HG03139 (cell line): ENCODE data around the gene SLC30A7.
A peak's percentile ranks its signal among the peaks of the same experiment; 100 is the strongest.
"Not testable (repeated sequence)": the region's sequence is repeated elsewhere in the genome, so short reads cannot be mapped to it uniquely, and the experiment has no call there.

ENCODE experiments used
- ATAC-seq: cut with Tn5 transposase; IDR thresholded peaks from one replicate; pipeline ENCODE4 v1.9.1; 2021; ENCODE audit not compliant: unreplicated experiment

The SLC30A7 gene

DNA sequence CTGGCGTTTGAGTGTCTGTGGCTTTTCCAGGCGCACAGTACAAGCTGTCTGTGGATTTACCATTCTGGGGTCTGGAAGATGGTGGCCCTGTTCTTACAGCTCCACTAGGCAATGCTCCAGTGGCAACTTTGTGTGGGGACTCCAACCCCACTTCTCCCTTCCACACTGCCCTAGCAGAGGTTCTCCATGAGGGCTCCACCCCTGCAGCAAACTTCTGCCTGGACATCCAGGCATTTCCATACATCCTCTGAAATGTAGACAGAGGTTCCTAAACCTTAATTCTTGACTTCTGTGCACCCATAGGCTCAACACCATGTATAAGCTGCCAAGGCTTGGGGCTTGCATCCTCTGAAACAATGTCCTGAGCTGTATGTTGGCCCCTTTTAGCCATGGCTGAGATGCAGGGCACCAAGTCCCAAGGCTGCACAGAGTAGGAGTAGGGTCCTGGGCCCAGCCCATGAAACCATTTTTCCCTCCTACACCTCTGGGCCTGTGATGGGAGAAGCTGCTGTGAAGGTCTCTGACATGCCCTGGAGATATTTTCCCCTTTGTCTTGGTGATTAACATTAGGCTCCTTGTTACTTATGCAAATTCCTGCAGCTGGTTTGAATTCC is 5.9 kb upstream of the SLC30A7 start:
- not testable (repeated sequence) for ATAC-seq

DNA sequence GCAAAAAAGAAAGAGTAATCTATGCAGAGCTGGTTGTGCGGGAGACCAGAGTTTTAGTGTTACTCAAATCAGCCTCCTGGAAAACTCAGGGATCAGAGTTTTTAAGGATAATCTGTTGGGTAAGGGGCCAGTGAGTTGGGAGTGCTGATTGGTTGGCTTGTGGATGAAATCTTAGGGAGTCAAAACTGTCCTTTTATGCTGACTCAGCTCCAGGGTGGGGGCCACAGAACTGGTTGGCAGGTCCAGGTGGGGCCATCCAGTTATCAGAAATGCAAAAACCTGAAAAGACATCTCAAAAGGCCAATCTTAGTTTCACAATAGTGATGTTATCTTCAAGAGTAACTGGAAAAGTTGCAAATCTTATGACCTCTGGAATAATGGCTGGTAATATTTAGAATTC is 4.5 kb upstream of the SLC30A7 start:
- ATAC-seq, result no peak

DNA sequence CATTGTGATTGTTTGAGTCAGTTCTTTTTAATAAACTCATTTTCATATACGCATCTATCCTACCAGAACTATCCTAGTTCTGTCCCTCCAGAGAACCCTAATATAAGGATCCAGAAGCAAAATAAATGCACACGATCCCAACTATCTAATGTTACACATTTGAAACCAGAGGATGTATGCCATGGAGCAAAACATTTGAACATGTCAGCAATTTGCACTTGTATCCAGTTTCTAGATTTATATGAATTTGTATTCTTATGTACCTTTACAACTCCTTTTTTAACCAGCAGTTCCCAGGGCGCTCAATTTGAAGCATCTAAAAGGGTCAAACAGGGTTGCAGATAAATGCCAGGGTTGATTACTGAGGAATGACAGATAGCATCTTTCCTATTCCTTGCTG is 3.3 kb upstream of the SLC30A7 start:
- ATAC-seq, result no peak

DNA sequence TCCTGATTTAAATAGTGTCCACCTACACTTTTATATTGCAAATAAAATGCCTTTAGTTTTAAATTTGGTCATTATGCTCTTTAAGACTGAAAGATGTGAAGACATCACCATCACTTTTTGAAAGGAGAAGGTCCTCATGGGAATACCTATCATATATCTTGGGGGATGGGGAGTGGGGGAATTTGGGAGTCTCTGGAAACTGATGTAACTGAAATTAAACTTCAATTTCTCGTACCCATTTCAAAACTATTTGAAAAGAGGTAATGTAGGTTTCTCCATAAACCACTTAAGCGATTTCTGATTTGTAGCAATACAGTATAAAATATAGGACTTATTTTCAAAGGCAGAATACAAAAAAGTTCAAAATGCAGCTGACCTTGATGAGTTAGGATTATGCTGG is 2.2 kb upstream of the SLC30A7 start:
- ATAC-seq, result no peak

DNA sequence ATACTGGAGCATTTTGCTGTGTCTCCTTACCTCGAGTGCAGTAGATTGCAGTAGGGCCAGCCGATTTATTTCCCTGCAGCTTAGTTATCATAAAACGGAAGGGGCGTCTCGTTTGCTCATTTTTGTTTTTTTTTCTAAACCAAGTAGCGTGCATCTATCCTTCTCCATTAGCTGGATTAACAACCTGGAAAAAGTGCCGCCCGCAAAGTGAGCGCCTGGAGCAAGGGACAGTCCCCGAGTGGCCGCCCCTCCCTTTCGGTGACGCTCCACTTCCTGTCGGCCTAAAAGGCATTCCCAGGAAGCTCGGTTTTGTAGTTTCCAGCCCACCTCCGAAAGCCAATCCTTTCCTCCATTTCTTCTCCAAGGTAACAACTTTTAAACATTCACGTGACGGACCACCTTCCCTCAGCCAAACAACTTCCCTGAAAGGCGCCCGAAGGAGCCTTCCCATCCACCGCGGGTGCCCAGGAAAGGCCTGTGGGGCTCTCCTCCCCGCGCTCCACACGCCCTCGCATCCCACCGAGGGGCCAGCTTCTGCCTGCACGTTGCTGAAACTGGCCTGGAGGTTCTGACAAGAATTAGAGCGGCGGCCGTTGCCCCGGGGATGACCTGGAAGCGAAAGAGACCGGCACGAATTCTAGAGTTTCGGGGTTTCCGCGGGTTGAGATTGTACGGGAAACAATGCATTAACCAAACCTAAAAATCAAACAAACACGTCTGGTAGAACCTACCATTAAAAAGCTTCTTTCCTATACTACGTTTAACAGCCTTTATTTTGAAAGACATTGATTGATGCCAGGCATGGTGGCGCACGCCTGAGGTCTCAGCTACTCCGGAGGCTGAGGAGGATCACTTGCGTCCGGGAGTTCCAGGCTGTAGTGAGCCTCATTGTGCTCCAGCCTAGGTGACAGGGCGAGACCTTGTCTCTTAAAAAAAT is 1.0 kb upstream of the SLC30A7 start, which contains the start of gene EXTL2:
TSS of gene EXTL2 (minus strand) at position 240 of the 937 bp plus-strand sequence. CDS start 6,085 bp downstream, outside the sequence.
- peak; percentile 39 for ATAC-seq

DNA sequence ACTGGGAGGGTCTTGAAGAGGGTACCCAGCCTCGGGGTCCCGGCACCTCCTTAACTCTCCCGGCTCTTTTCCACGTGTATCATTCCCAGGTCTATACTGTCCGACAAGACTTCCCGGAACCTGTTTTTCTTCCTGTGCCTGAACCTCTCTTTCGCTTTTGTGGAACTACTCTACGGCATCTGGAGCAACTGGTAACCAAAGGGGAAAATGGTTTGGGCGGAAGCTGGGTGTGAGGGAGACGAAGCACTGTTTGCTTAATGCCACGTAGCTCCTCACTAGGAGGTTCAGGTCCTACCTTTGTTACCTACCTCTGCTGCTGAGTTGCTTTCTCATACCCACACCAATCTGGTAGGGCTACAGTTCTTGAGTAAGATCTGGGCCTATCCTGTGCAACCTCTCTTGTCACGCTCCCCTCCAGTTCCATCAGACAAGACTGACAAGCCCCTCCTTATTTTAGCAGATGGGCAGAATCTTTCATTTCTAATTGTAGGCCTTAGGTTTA is 642 bp downstream of the SLC30A7 start:
- ATAC-seq, result peak; percentile 28

DNA sequence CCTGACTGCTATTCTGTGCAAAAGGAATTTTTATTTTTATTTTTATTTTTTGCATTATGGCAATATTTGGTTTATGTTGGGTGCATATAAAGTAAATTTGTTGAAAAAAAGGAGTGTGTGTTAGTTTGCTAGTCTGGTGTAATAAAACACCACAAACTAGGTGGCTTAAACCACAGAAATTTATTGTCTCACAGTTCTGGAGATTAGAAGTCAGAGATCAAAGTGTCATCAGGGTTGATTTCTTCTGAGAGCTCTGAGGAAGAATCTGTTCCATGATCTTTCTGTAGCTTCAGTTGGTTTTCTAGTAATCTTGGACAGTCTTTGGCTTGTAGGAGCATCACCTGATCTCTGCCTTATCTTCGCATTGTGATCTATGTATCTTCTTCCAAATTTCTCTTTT is 6.5 kb downstream of the SLC30A7 start:
- no peak for ATAC-seq

DNA sequence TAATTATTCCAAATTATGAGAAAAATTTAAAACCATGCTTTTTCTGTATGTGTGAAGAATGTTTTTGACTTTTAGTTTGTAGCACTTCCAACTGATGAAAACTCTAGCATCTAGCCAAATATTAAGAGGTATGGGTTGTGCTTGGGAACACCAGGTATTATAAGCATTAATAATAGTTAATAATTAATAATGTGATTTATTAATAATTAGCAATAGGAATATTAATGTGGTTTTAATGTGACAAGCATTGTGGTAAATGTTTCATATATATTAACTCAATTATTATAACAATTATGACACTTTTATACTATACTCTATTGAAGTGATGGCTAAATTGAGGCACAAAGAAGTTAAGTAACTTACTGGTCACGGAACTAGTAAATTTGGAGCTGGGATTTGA is 7.9 kb downstream of the SLC30A7 start:
- no peak for ATAC-seq

DNA sequence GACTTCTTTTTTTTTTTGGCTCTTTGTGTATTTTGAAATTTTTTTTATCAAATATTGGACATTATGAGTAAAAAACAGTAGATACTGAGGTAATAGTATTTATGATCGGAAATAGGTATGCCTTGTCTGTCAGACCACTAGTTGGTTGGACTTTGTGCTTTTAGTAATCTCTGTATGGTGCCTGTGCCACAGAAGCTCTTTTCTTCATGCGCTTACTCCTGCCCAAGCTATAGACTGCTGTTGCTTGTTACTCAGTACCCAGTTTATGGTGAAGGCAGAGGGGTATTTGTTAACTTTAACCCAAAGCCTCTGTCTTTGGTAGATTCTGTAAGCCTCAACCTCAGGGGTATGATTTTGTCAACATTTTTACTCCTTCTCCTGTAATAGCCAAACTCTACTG is 8.6 kb downstream of the SLC30A7 start:
- no peak for ATAC-seq

DNA sequence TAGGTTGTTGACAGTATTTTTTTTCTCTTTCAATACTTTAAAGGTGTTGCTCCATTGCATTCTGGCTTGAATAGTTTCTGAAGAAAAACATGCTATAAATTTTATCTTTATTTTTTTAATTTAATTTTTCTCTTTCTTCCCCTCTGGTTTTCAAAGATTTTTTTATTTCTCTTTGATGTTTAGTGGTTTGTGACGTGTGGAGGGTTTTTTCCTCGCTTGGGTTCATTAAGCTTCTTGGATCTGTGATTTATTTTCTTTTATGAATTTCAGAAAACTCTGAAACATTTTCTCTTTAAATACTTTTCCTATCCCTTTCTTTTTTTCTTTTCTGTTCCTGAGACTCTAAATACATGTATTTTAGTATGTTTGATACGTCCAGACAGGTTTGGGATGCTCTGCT is 9.3 kb downstream of the SLC30A7 start:
- no peak for ATAC-seq

DNA sequence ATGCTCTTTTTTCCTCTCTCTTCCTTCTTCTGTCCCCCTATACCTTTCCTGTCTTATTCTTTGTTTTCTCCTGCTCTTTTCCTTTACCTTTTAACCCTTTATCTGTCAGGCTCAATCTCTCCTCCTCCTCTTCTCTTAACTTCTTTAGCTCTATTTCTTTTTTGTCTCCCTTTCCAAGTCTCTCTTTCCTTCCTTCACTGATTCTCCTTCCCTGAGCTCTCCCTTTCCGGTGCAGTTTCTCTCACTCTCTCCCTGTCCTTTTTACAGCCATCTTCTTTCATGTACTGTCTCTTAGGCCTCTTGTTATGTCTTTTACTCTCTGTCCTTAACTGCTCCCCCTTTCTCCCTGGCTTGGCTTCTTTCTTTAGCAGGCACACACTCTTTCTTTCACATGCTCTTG is 12.0 kb downstream of the SLC30A7 start:
- ATAC-seq, result no peak

DNA sequence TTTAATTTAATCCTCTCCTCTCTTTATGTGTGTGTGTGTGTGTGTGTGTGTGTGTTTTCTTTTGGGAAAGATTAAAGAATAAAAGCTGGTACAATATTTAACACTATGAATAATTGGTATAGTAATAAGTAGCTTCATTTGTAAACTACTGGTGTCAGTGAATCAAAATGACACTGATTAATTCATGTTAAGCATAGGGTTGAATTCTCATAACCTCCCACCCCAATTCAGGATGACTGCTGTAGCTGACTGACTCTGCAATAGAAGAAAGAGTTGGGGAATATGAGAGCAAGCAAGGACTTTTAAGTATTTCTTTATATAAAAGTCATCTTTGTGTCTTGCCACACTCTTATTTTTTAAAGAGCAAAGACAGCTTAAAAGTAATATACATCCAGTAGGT is 13.1 kb downstream of the SLC30A7 start:
- no peak for ATAC-seq

DNA sequence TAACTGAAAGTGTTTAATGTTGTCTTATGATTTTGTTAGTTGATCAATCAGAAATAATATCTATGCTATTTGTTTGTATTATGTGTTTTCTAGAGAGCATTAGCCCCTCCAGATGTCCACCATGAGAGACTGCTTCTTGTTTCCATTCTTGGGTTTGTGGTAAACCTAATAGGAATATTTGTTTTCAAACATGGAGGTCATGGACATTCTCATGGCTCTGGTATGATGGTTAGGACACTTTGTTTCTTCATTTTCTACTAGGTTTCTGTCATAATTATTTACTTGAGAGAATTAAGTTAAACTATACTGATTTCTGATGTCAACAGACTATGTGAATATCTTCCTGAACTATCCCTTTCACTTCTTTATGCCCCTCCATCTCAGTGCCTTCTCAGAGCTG is 16.1 kb downstream of the SLC30A7 start:
- ATAC-seq, result no peak

DNA sequence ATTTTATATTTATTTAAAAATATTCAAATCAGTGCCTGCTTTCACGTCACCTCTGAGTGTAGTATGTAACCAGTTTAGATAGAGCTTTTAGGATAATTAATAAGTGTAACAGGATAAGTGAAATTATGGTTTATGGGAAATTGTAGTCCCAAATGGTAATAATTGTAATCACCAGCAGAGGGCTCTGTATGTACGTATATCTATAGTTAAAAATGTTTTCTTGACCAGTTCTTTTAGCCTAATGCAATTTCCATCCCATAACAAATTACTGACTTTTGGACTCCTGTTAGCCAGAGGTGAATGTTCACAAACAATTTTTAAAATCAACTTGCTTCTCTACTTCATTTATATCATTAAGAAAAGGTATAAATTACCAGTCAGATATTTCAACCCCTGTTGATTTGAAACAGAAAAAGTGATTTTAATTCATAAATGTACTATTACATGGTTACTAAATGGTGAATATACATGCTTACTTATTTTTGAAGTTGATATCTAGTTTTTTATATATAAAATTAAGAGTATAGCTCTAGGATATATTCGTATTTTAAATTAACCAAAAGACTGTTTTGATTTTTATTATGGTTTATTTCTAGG is 25.3 kb downstream of the SLC30A7 start:
- no peak for ATAC-seq

DNA sequence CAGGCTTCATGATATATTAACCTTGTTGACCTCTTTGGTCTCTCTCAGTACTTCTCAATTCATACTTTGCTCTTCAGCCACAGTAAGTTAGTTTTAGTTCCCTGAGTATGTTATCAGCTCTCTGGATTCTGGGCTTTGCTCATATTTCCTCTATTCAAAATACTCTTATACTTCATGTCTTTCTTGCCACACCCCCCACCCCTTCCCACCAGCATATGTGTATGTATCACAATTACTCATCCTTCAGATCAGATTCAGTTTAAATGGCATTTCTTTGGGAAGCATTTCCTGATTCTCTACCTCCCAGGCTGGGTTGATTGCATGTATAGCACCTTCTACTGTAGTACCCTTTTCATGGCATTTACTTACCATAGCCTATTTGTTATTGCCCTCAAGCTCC is 28.3 kb downstream of the SLC30A7 start:
- ATAC-seq, result no peak

DNA sequence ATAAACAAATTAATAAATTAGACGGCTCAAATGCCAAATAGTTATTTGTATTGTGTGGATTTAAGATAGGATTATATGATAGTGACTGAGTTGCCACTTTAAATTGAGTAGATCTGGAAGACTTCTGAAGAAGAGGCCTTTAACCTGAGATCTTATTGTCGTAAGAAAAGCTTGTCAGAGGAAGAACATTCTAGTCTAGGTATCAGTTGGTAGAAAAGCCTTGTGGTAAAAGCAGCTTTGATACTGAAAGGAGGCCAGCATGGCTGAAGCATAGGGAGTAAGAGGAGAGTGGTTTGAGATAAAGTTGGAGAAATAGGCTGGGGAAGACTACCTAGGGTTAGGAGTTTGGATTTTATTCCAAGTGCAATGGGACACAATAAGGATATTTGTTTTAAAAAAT is 29.1 kb downstream of the SLC30A7 start:
- ATAC-seq, result no peak

DNA sequence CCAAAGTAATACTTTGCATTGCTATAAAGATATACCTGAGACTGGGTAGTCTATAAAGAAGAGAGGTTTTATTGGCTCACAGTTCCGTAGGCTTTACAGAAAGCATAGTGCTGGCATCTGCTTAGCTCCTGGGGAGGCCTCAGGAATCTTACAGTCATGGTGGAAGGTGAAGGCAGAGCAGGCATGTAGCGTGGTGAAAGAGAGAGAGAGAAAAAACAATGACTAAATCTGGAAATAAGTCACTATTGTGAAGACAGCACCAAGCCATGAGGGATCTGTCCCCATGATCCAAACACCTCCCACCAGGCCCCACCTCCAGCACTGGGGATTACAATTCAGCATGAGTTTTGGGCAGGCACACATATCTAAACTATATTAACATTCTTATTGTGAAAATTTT is 30.4 kb downstream of the SLC30A7 start:
- ATAC-seq, result no peak

DNA sequence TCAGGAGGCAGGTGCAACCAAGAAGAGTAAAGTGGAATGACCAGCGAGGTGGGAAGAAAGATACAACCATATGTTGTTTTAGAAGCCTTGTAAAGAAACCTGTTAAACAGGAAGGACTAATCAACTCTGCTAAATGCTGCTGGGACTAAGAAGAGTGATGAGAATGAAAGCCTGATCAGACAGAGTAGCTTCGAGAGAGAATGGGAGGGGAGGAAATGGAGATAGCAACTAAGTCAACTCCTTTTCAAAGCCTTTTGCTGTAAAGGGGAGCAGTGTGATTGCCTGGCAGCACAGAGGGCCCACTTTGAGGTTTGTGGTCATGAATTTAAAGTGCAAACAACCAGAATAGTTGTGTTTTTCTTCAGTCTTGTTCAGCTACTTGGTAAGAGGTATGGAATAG is 31.4 kb downstream of the SLC30A7 start:
- no peak for ATAC-seq

DNA sequence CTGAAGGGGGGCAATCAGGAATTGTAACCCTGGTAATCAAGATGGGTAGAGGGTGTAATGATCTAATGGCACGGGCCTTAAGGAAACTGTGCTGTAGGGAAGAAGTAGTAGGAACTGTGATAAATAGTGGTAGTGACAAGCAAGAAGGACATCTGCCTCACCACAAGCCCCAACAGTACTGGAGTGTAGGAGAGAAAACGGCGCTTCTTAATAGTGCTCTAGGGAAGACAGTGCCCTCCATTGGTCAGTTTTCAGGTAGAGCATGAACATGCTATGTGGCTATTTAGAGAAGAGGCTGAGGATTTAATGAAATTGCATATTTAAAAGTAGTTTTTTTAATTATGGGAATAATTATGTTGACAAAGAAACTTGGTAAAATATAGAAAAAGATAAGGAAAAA is 32.2 kb downstream of the SLC30A7 start:
- ATAC-seq, result no peak

DNA sequence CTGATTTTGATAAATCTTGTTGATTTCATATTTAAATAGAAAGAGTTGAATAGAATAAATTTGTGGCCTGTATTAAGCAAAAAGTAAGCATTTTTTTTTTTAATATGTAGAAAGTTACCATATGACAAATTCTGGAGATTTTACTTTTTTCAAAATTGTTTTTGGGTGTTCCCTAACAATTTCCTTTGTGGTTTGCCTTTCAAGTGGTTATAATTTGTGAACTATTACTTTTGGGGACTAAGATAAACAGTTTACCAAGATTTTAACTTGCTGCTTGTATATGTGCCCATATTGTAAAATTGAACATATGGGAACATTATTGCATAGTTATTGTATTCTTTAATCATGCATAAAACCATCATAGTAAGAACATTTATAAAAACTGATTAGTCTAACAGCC is 34.6 kb downstream of the SLC30A7 start:
- no peak for ATAC-seq

DNA sequence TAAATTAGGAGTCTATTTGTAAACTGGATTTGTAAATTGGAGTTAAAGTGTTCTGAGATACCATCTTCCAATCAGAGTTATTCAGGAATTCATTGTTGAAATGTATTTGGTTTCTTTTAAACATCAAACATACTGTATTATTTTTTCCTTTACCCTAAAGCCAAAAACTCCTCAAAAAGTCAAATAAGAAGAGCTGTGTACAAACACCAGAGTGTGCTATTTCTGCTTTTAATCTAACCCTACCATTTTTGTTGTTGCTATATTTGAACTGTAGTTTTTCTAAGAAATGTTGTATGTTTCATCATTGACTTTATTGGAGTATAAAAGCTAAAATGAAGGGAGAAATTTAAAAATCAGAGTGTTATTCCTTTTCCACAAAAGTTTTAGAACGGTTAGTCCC is 35.8 kb downstream of the SLC30A7 start:
- ATAC-seq, result no peak

DNA sequence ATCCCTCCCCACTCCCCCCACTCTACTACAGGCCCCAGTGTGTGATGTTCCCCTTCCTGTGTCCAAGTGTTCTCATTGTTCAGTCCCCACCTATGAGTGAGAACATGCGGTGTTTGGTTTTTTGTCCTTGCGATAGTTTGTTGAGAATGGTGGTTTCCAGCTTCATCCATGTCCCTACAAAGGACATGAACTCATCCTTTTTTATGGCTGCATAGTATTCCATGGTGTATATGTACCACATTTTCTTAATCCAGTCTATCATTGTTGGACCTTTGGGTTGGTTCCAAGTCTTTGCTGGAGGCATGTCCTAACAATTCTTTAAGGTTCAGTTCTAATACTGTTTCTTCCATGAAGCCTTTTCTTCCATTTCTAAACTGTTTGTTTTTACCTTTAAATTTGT is 37.7 kb downstream of the SLC30A7 start:
- ATAC-seq, result not testable (repeated sequence)
